T-helper 2 cell treated with Interferon-gamma antibody and Interleukin-4, amounts not matched to agents 100 ng/mL and 5 ng/mL, for 36 hours (primary cell): Measurements from ENCODE around the gene TMPRSS2. TPM values are rescaled to one million over a fixed set of nuclear protein-coding genes. Genes with fewer than 3 reads are reported as not detected.

ENCODE experiments used
- intact Hi-C: fragments of 100-400 bp; cut with micrococcal nuclease; formaldehyde crosslinking; loops from one replicate; pipeline ENCODE4 v1.15.1; 2023
- total RNA-seq: library from RNA; stranded (reverse); gene quantifications from 2 replicates; pipeline ENCODE4 v1.2.3, GENCODE V29; 2022

The TMPRSS2 gene
- total RNA-seq, 1 donor from 2014 or later, result not detected

GRCh38 chr21:41509733-41510132, 1.8 kb upstream of the TMPRSS2 start:
- intact Hi-C loops, result no loop called here

GRCh38 chr21:41509145-41509496, 1.2 kb upstream of the TMPRSS2 start:
- intact Hi-C loops, result no loop called here

- intact Hi-C loops, result no loop called here
Observed at GRCh38 chr21:41508415-41509144, 622 bp upstream of the TMPRSS2 start.

GRCh38 chr21:41506611-41507520, 1.1 kb downstream of the TMPRSS2 start:
- intact Hi-C loops, result no loop called here

GRCh38 chr21:41506005-41506594, 1.9 kb downstream of the TMPRSS2 start:
- intact Hi-C loops, result no loop called here

GRCh38 chr21:41504030-41504429, 3.9 kb downstream of the TMPRSS2 start:
- intact Hi-C loops, result no loop called here

GRCh38 chr21:41503331-41503730, 4.6 kb downstream of the TMPRSS2 start:
- intact Hi-C loops, result no loop called here

- intact Hi-C loops, result no loop called here
Observed at GRCh38 chr21:41501919-41502318, 6.0 kb downstream of the TMPRSS2 start.

GRCh38 chr21:41500931-41501381, 7.0 kb downstream of the TMPRSS2 start:
- intact Hi-C loops, result no loop called here

- intact Hi-C loops, result no loop called here
Observed at GRCh38 chr21:41500363-41500762, 7.6 kb downstream of the TMPRSS2 start.

GRCh38 chr21:41499920-41500319, 8.0 kb downstream of the TMPRSS2 start:
- intact Hi-C loops, result no loop called here

GRCh38 chr21:41497788-41498187, 10.2 kb downstream of the TMPRSS2 start:
- intact Hi-C loops, result no loop called here

GRCh38 chr21:41497008-41497407, 10.9 kb downstream of the TMPRSS2 start:
- intact Hi-C loops, result no loop called here

GRCh38 chr21:41494242-41494641, 13.7 kb downstream of the TMPRSS2 start:
- intact Hi-C loops, result no loop called here

- intact Hi-C loops, result no loop called here
Observed at GRCh38 chr21:41491412-41491811, 16.5 kb downstream of the TMPRSS2 start.

- intact Hi-C loops, result no loop called here
Observed at GRCh38 chr21:41490330-41490729, 17.6 kb downstream of the TMPRSS2 start.

- intact Hi-C loops, result no loop called here
Observed at GRCh38 chr21:41489329-41489728, 18.6 kb downstream of the TMPRSS2 start.

GRCh38 chr21:41488080-41488479, 19.9 kb downstream of the TMPRSS2 start:
- intact Hi-C loops, result no loop called here

- intact Hi-C loops, result no loop called here
Observed at GRCh38 chr21:41487082-41487481, 20.9 kb downstream of the TMPRSS2 start.

- intact Hi-C loops, result no loop called here
Observed at GRCh38 chr21:41483973-41484372, 24.0 kb downstream of the TMPRSS2 start.

- intact Hi-C loops, result no loop called here
Observed at GRCh38 chr21:41483415-41483814, 24.5 kb downstream of the TMPRSS2 start.

GRCh38 chr21:41482980-41483379, 25.0 kb downstream of the TMPRSS2 start:
- intact Hi-C loops, result no loop called here
